A549 treated with CpdA at 1 μM for 4 hours (cell line): ENCODE results near the gene TM2D3. TPM values are rescaled to one million over a fixed set of nuclear protein-coding genes. Genes with fewer than 3 reads are reported as not detected.

Experiments used
- total RNA-seq: library from RNA; stranded (reverse); fragments of 200-300 nt; extraction: Qiagen RNA extraction; gene quantifications from 5 replicates; pipeline ENCODE4 v1.2.3, GENCODE V29; 2022; ENCODE audit warnings: low read depth

The TM2D3 gene, protein sequence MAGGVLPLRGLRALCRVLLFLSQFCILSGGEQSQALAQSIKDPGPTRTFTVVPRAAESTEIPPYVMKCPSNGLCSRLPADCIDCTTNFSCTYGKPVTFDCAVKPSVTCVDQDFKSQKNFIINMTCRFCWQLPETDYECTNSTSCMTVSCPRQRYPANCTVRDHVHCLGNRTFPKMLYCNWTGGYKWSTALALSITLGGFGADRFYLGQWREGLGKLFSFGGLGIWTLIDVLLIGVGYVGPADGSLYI
- total RNA-seq: 28.9 to 33.4 TPM (median 31.8 TPM) in 5 replicates

DNA sequence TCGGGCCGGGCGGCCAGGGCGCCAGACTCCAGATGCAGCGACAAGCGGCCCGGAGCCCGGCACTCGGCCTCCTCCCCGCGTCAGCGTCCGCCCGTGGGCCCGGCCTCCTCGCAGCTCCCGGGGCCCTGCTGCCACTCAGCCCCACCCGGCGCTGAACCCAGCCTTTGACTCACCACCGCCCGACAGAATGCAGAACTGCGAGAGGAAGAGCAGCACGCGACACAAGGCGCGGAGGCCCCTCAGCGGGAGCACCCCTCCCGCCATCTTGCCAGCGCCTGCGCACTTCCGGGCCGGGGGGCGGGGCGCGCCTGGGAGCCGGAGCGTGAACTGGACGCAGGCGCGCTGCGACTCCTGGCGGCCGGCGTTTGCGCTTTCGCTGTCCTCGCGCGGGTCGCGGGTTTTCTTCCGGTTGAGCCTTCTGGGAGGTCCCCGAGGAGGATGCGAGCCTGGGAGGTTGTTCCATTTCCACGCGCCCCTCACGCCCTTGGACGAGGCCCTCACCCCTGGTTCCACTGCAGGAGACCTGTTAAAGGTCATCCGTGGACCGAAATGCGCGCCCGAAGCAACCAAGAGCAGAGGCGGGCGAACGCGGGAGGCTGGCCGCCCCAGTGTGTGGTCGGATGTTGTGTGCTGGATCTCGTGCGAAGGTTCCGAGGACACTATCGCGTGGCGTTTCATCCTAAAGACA lies at the start of gene TM2D3:
Gene TM2D3 (minus strand): TSS at position 284 of the 688 bp plus-strand sequence. CDS start 20 bp downstream, at position 264.

Other genes starting within 250 kb of the TM2D3 start
- 11.2 to 12.4 TPM (median 11.4 TPM) in 5 replicates for gene PCSK6, start 162.7 kb downstream of the TM2D3 start, total RNA-seq
- gene TARS3, start 72.1 kb upstream of the TM2D3 start, total RNA-seq: 6.2 to 10.4 TPM (median 7.2 TPM) in 5 replicates
- not detected in 5 replicates for gene OR4F6, start 151.1 kb upstream of the TM2D3 start, total RNA-seq
- not detected in 5 replicates for gene OR4F15, start 159.8 kb upstream of the TM2D3 start, total RNA-seq